HepG2 (cell line): Measurements from ENCODE around the gene ALG9. TPM values are rescaled to one million over a fixed set of nuclear protein-coding genes. Genes with fewer than 3 reads are reported as not detected.

Experiments
- CAMTA2 ChIP-seq: sonication (generic); formaldehyde crosslinking; IDR thresholded peaks from 2 replicates; pipeline ENCODE4 v1.4.0; 2020; ENCODE audit warnings: mild to moderate bottlenecking, missing genetic modification reagents, borderline replicate concordance
- CEBPB ChIP-seq: IDR thresholded peaks from 2 replicates; pipeline ENCODE4 v1.6.1; 2011; ENCODE audit warnings: low read depth, low read length, improper control_type of control experiment, borderline replicate concordance
- CEBPG ChIP-seq: IDR thresholded peaks from 2 replicates; pipeline ENCODE4 v1.6.1; 2016
- FOXC1 ChIP-seq: sonication (generic); formaldehyde crosslinking; IDR thresholded peaks from 2 replicates; pipeline ENCODE4 v1.8.0; 2022; ENCODE audit warnings: mild to moderate bottlenecking, missing genetic modification reagents, borderline replicate concordance
- FOXK2 ChIP-seq: fragments of 450-650 bp; IDR thresholded peaks from 2 replicates; pipeline ENCODE4 v1.6.1; 2016
- HNRNPH1 ChIP-seq: fragments of 200-400 bp; formaldehyde crosslinking; optimal IDR thresholded peaks from 2 replicates; pipeline ENCODE3; 2017; ENCODE audit warnings: mild to moderate bottlenecking, low read depth, low read length
- HOXA3 ChIP-seq: sonication (generic); formaldehyde crosslinking; IDR thresholded peaks from 2 replicates; pipeline ENCODE4 v1.5.0; 2020; ENCODE audit warnings: missing genetic modification reagents
- ISL2 ChIP-seq: sonication (generic); formaldehyde crosslinking; IDR thresholded peaks from 2 replicates; pipeline ENCODE4 v1.5.0; 2020; ENCODE audit warnings: missing genetic modification reagents
- KAT8 ChIP-seq: IDR thresholded peaks from 2 replicates; pipeline ENCODE4 v1.6.1; 2016; ENCODE audit warnings: missing genetic modification reagents, missing compliant biosample characterization
- NCOR1 ChIP-seq: fragments of 200-600 bp; sonication (generic); IDR thresholded peaks from 2 replicates; pipeline ENCODE4 v1.7.0; 2017; ENCODE audit warnings: antibody characterized with exemption, low read length, borderline replicate concordance
- PHF21A ChIP-seq: sonication (generic); formaldehyde crosslinking; IDR thresholded peaks from 2 replicates; pipeline ENCODE4 v1.5.0; 2020; ENCODE audit warnings: mild to moderate bottlenecking, missing genetic modification reagents
- RARA ChIP-seq: IDR thresholded peaks from 2 replicates; pipeline ENCODE4 v1.6.1; 2016; ENCODE audit warnings: missing genetic modification reagents, missing compliant biosample characterization
- ZBTB3 ChIP-seq: sonication (generic); formaldehyde crosslinking; IDR thresholded peaks from 2 replicates; pipeline ENCODE4 v1.4.0; 2020; ENCODE audit warnings: low read depth, mild to moderate bottlenecking, moderate library complexity, missing genetic modification reagents, borderline replicate concordance
- ZC3H13 ChIP-seq: sonication (generic); formaldehyde crosslinking; IDR thresholded peaks from 2 replicates; pipeline ENCODE4 v1.8.1; 2023; ENCODE audit warnings: mild to moderate bottlenecking, missing genetic modification reagents, moderate library complexity
- ZNF264 ChIP-seq: sonication (generic); formaldehyde crosslinking; IDR thresholded peaks from 2 replicates; pipeline ENCODE4 v1.4.0; 2020; ENCODE audit warnings: missing genetic modification reagents
- ZNF282 ChIP-seq: fragments of 450-650 bp; IDR thresholded peaks from 2 replicates; pipeline ENCODE4 v1.6.1; 2018; ENCODE audit not compliant: partially characterized antibody
- ZNF331 ChIP-seq: sonication (generic); formaldehyde crosslinking; IDR thresholded peaks from 2 replicates; pipeline ENCODE4 v1.4.0; 2020; ENCODE audit warnings: missing genetic modification reagents
- ZNF563 ChIP-seq: sonication (generic); formaldehyde crosslinking; IDR thresholded peaks from 2 replicates; pipeline ENCODE4 v1.8.0; 2022; ENCODE audit warnings: mild to moderate bottlenecking, moderate library complexity, missing genetic modification reagents
- ZNF652 ChIP-seq: IDR thresholded peaks from 2 replicates; pipeline ENCODE4 v1.6.1; 2016; ENCODE audit warnings: low read depth, borderline replicate concordance
- polyA plus RNA-seq, 8 experiments: library from polyadenylated mRNA; depleted of rRNA in 3 of 8; stranded (reverse) in 7 of 8; unstranded in 1 of 8; fragments of >200 nt; fragmentation: Illumina TruSeq in 4 of 8; extraction: Trizol in 4 of 8; gene quantifications; 2 replicates each; pipeline versions ENCODE4 v1.2.1 to v1.2.3, GENCODE V29; 2011 to 2016; ENCODE audit warnings: low read depth in 4 of 8, missing spikeins in 1 of 8, mixed read lengths in 1 of 8; ENCODE audit not compliant: insufficient read depth in 1 of 8
- total RNA-seq, 5 experiments: library from RNA; depleted of rRNA; stranded (reverse); fragments of >200 nt; fragmentation: Illumina TruSeq; extraction: Trizol; gene quantifications; 2 replicates each; pipeline ENCODE4 v1.2.3, GENCODE V29; 2016; ENCODE audit warnings: low read depth in 1 of 5
- TF ChIP-seq, protein P1 (sequence below): sonication (generic); formaldehyde crosslinking; conservative IDR thresholded peaks from 2 replicates; pipeline ENCODE4 v1.4.0; 2020; ENCODE audit warnings: mild to moderate bottlenecking, missing genetic modification reagents, moderate library complexity
- TF ChIP-seq, protein P2 (sequence below): IDR thresholded peaks from 2 replicates; pipeline ENCODE4 v1.6.1; 2016; ENCODE audit warnings: missing genetic modification reagents, missing compliant biosample characterization
- TF ChIP-seq, protein P3 (sequence below): sonication (generic); formaldehyde crosslinking; IDR thresholded peaks from 2 replicates; pipeline ENCODE4 v1.5.1; 2020; ENCODE audit warnings: mild to moderate bottlenecking, moderate library complexity, missing genetic modification reagents
- TF ChIP-seq, protein P4 (sequence below): sonication (generic); formaldehyde crosslinking; IDR thresholded peaks from 2 replicates; pipeline ENCODE4 v1.4.0; 2020; ENCODE audit warnings: mild to moderate bottlenecking, low read depth, missing genetic modification reagents
- TF ChIP-seq, protein P5 (sequence below): sonication (generic); formaldehyde crosslinking; IDR thresholded peaks from 2 replicates; pipeline ENCODE4 v1.5.0; 2020; ENCODE audit warnings: missing genetic modification reagents, mild to moderate bottlenecking, borderline replicate concordance

Gene ALG9
- total and polyA plus RNA-seq, 2 of the 13 experiments (the other 11 are each of a cell fraction or from before 2014, with no cell fraction given): 39.4 to 40.6 TPM

DNA sequence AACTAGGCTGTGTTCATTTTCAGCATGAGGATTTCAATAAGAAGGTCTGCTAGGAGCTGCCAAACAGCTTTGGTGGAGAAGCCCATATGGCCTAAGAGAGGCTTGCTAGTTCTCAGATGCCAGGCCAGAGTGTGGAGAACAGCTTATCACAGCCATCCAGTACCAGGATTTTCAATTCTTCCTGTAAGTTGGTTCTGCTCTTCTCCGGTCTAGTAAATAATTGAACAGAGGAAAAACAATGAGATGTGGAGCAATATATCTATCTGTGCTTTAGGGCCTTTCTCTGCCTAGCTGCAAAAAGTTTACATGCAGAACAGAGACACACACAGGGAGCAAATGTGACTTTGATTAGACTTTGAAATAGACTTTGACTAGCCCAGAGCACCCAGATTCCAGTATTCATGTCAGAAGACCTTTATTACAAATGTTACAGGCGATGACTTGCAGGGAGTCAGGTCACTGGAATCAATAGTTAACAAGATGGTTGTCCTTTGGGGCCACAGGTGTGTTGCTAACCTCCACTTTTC is 85.4 kb downstream of the ALG9 start (continued):
- TF ChIP-seq FOXK2 (no peak), ZNF282 (no peak), NCOR1 (peak; percentile 60; the same call in 1 of the 2 replicates), ZNF331 (CRISPR knock-in tag) (0 out of 2 replicates have a peak, but pooled peaks have one; percentile 39), ZC3H13 (CRISPR knock-in tag) (no peak), ZNF563 (CRISPR knock-in tag) (no peak), RARA (CRISPR knock-in tag) (peak; percentile 56; the same call in 1 of the 2 replicates), ZBTB3 (CRISPR knock-in tag) (no peak), PHF21A (CRISPR knock-in tag) (0 out of 2 replicates have a peak, but pooled peaks have one; percentile 35), ZNF652 (CRISPR knock-in tag) (no peak), KAT8 (CRISPR knock-in tag) (0 out of 2 replicates have a peak, but pooled peaks have one; percentile 43), HOXA3 (CRISPR knock-in tag) (0 out of 2 replicates have a peak, but pooled peaks have one; percentile 36), CEBPB (peak; percentile 40; the same call in 1 of the 2 replicates), FOXC1 (CRISPR knock-in tag) (no peak), CEBPG (CRISPR knock-in tag) (peak; percentile 57), HNRNPH1 (no peak), CAMTA2 (CRISPR knock-in tag) (no peak), ISL2 (peak; percentile 53; the same call in 1 of the 2 replicates), ZNF264 (CRISPR knock-in tag) (peak; percentile 57; the same call in 1 of the 2 replicates)
- TF ChIP-seq, protein P1, sequence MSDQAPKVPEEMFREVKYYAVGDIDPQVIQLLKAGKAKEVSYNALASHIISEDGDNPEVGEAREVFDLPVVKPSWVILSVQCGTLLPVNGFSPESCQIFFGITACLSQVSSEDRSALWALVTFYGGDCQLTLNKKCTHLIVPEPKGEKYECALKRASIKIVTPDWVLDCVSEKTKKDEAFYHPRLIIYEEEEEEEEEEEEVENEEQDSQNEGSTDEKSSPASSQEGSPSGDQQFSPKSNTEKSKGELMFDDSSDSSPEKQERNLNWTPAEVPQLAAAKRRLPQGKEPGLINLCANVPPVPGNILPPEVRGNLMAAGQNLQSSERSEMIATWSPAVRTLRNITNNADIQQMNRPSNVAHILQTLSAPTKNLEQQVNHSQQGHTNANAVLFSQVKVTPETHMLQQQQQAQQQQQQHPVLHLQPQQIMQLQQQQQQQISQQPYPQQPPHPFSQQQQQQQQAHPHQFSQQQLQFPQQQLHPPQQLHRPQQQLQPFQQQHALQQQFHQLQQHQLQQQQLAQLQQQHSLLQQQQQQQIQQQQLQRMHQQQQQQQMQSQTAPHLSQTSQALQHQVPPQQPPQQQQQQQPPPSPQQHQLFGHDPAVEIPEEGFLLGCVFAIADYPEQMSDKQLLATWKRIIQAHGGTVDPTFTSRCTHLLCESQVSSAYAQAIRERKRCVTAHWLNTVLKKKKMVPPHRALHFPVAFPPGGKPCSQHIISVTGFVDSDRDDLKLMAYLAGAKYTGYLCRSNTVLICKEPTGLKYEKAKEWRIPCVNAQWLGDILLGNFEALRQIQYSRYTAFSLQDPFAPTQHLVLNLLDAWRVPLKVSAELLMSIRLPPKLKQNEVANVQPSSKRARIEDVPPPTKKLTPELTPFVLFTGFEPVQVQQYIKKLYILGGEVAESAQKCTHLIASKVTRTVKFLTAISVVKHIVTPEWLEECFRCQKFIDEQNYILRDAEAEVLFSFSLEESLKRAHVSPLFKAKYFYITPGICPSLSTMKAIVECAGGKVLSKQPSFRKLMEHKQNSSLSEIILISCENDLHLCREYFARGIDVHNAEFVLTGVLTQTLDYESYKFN (CRISPR knock-in tag): peak; percentile 79
- TF ChIP-seq, protein P2, sequence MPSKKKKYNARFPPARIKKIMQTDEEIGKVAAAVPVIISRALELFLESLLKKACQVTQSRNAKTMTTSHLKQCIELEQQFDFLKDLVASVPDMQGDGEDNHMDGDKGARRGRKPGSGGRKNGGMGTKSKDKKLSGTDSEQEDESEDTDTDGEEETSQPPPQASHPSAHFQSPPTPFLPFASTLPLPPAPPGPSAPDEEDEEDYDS: peak; percentile 67
- TF ChIP-seq, protein P3, sequence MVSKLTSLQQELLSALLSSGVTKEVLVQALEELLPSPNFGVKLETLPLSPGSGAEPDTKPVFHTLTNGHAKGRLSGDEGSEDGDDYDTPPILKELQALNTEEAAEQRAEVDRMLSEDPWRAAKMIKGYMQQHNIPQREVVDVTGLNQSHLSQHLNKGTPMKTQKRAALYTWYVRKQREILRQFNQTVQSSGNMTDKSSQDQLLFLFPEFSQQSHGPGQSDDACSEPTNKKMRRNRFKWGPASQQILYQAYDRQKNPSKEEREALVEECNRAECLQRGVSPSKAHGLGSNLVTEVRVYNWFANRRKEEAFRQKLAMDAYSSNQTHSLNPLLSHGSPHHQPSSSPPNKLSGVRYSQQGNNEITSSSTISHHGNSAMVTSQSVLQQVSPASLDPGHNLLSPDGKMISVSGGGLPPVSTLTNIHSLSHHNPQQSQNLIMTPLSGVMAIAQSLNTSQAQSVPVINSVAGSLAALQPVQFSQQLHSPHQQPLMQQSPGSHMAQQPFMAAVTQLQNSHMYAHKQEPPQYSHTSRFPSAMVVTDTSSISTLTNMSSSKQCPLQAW (CRISPR knock-in tag): peak; percentile 61
- TF ChIP-seq, protein P4, sequence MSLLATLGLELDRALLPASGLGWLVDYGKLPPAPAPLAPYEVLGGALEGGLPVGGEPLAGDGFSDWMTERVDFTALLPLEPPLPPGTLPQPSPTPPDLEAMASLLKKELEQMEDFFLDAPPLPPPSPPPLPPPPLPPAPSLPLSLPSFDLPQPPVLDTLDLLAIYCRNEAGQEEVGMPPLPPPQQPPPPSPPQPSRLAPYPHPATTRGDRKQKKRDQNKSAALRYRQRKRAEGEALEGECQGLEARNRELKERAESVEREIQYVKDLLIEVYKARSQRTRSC: no peak
- TF ChIP-seq, protein P5, sequence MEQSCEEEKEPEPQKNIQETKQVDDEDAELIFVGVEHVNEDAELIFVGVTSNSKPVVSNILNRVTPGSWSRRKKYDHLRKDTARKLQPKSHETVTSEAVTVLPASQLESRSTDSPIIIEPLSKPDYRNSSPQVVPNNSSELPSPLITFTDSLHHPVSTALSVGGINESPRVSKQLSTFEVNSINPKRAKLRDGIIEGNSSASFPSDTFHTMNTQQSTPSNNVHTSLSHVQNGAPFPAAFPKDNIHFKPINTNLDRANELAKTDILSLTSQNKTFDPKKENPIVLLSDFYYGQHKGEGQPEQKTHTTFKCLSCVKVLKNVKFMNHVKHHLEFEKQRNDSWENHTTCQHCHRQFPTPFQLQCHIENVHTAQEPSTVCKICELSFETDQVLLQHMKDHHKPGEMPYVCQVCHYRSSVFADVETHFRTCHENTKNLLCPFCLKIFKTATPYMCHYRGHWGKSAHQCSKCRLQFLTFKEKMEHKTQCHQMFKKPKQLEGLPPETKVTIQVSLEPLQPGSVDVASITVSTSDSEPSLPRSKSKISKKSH: no peak
